Parathyroid adenoma (tissue), 2 donors: ENCODE measurements around the gene LRRC15.

Experiments
- H2AFZ ChIP-seq: fragments of 300-600 bp; sonication (generic); one replicate; pipeline ENCODE4 v1.7.0; 2017; ENCODE audit warnings: antibody characterized with exemption, mild to moderate bottlenecking
- H3K27ac ChIP-seq: fragments of 300-600 bp; sonication (generic); one replicate; pipeline ENCODE4 v1.7.0; 2017
- H3K27me3 ChIP-seq: fragments of 300-600 bp; sonication (generic); one replicate; pipeline ENCODE4 v1.7.0; 2017; ENCODE audit warnings: low read length; ENCODE audit not compliant: control insufficient read depth, insufficient read depth
- H3K36me3 ChIP-seq: fragments of 300-600 bp; sonication (generic); one replicate; pipeline ENCODE4 v1.7.0; 2017; ENCODE audit warnings: low read length; ENCODE audit not compliant: control insufficient read depth, insufficient read depth
- H3K4me1 ChIP-seq: fragments of 300-600 bp; sonication (generic); one replicate; pipeline ENCODE4 v1.7.0; 2017; ENCODE audit warnings: control low read depth
- H3K4me2 ChIP-seq: fragments of 300-600 bp; sonication (generic); one replicate; pipeline ENCODE4 v1.7.0; 2017; ENCODE audit warnings: low read length
- H3K4me3 ChIP-seq: fragments of 300-600 bp; sonication (generic); one replicate; pipeline ENCODE4 v1.7.0; 2017; ENCODE audit warnings: low read depth, low read length
- H3K79me2 ChIP-seq: fragments of 300-600 bp; sonication (generic); one replicate; pipeline ENCODE4 v1.7.0; 2017; ENCODE audit warnings: control low read depth
- H3K9ac ChIP-seq: fragments of 300-600 bp; sonication (generic); one replicate; pipeline ENCODE4 v1.7.0; 2017; ENCODE audit warnings: mild to moderate bottlenecking
- H3K9me3 ChIP-seq: fragments of 300-600 bp; sonication (generic); one replicate; pipeline ENCODE4 v1.7.0; 2017; ENCODE audit warnings: low read length; ENCODE audit not compliant: control insufficient read depth
- CTCF ChIP-seq: fragments of 300-600 bp; sonication (generic); IDR thresholded peaks from one replicate; pipeline ENCODE4 v1.7.0; 2017; ENCODE audit warnings: antibody characterized with exemption, mild to moderate bottlenecking
- donor health status: primary hyperparathyroidism.

LRRC15 gene

GRCh38 chr3:194367992-194368841 lies 1.3 kb downstream of the LRRC15 start:
- H3K9ac ChIP-seq: no peak overlapping the region
- no peak overlapping the region for H3K4me2 ChIP-seq
- TF ChIP-seq CTCF: no peak
- no peaks in the 10 kb centered on the region for H3K36me3 ChIP-seq
- no peak overlapping the region for H3K4me3 ChIP-seq
- H3K9me3 ChIP-seq: no peaks in the 10 kb centered on the region
- no peaks in the 10 kb centered on the region for H3K79me2 ChIP-seq
- no peaks in the 10 kb centered on the region for H3K4me1 ChIP-seq
- no peak overlapping the region for H3K27ac ChIP-seq
- no peak overlapping the region for H2AFZ ChIP-seq
- H3K27me3 ChIP-seq: no peaks in the 10 kb centered on the region

GRCh38 chr3:194365978-194366490 lies 3.5 kb downstream of the LRRC15 start:
- Histone ChIP-seq H3K27me3 (no peaks in the 10 kb centered on the region), H2AFZ (no peak overlapping the region), H3K27ac (no peak overlapping the region), H3K4me2 (no peak overlapping the region), H3K79me2 (no peaks in the 10 kb centered on the region), H3K4me3 (no peak overlapping the region), H3K36me3 (no peaks in the 10 kb centered on the region), H3K9ac (no peak overlapping the region), H3K9me3 (no peaks in the 10 kb centered on the region), H3K4me1 (no peaks in the 10 kb centered on the region)
- no peak for TF ChIP-seq CTCF

GRCh38 chr3:194365526-194365925 lies 4.0 kb downstream of the LRRC15 start:
- H2AFZ ChIP-seq: no peak overlapping the region
- no peak overlapping the region for H3K4me3 ChIP-seq
- no peak for TF ChIP-seq CTCF
- H3K9ac ChIP-seq: no peak overlapping the region
- H3K9me3 ChIP-seq: no peaks in the 10 kb centered on the region
- no peak overlapping the region for H3K4me2 ChIP-seq
- H3K36me3 ChIP-seq: no peaks in the 10 kb centered on the region
- no peaks in the 10 kb centered on the region for H3K4me1 ChIP-seq
- no peaks in the 10 kb centered on the region for H3K27me3 ChIP-seq
- no peaks in the 10 kb centered on the region for H3K79me2 ChIP-seq
- H3K27ac ChIP-seq: no peak overlapping the region

GRCh38 chr3:194364652-194365434 lies 4.7 kb downstream of the LRRC15 start:
- no peaks in the 10 kb centered on the region for H3K9me3 ChIP-seq
- TF ChIP-seq CTCF: no peak
- no peaks in the 10 kb centered on the region for H3K4me1 ChIP-seq
- no peaks in the 10 kb centered on the region for H3K36me3 ChIP-seq
- no peak overlapping the region for H3K4me3 ChIP-seq
- no peak overlapping the region for H3K9ac ChIP-seq
- no peaks in the 10 kb centered on the region for H3K27me3 ChIP-seq
- H3K4me2 ChIP-seq: no peak overlapping the region
- H2AFZ ChIP-seq: no peak overlapping the region
- no peaks in the 10 kb centered on the region for H3K79me2 ChIP-seq
- H3K27ac ChIP-seq: no peak overlapping the region
